Thyroid gland (tissue), 4 donors: ENCODE data around the gene LRP3.

Experiments used
- POLR2A ChIP-seq, 2 donors: fragments of 450-650 bp; IDR thresholded peaks; one replicate each; pipeline ENCODE4 v1.6.1; 2017; ENCODE audit warnings: antibody characterized with exemption in 2 of 2, mild to moderate bottlenecking in 2 of 2, moderate library complexity in 1 of 2
- TF ChIP-seq, protein P1 (sequence below), 6 experiments: fragments of 200-600 bp in 3 of 6; fragments of 450-650 bp in 3 of 6; sonication (generic) in 3 of 6; IDR thresholded peaks; one replicate each; pipeline ENCODE4 v1.5.1; 2016 to 2019; ENCODE audit warnings: antibody characterized with exemption in 6 of 6, mild to moderate bottlenecking in 2 of 6, inconsistent platforms in 1 of 6, moderate library complexity in 1 of 6

- TF ChIP-seq, protein P1, sequence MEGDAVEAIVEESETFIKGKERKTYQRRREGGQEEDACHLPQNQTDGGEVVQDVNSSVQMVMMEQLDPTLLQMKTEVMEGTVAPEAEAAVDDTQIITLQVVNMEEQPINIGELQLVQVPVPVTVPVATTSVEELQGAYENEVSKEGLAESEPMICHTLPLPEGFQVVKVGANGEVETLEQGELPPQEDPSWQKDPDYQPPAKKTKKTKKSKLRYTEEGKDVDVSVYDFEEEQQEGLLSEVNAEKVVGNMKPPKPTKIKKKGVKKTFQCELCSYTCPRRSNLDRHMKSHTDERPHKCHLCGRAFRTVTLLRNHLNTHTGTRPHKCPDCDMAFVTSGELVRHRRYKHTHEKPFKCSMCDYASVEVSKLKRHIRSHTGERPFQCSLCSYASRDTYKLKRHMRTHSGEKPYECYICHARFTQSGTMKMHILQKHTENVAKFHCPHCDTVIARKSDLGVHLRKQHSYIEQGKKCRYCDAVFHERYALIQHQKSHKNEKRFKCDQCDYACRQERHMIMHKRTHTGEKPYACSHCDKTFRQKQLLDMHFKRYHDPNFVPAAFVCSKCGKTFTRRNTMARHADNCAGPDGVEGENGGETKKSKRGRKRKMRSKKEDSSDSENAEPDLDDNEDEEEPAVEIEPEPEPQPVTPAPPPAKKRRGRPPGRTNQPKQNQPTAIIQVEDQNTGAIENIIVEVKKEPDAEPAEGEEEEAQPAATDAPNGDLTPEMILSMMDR (IDR thresholded peaks at IDR 0.05) = no peak
- no peak for TF ChIP-seq POLR2A (IDR thresholded peaks at IDR 0.05)
Measured at GRCh38 chr19:33220735-33221134, 26.6 kb downstream of the LRP3 start.
